Neural cell (in vitro differentiated cells): Measurements from ENCODE around the gene NISCH.

ENCODE experiments used
- MXI1 ChIP-seq: fragments of 450-650 bp; conservative IDR thresholded peaks from 2 replicates; pipeline ENCODE4 v1.6.1; 2014; ENCODE audit warnings: antibody characterized with exemption, mild to moderate bottlenecking; ENCODE audit not compliant: poor library complexity, severe bottlenecking
- REST ChIP-seq: IDR thresholded peaks from 2 replicates; pipeline ENCODE4 v1.6.1; 2012; ENCODE audit warnings: borderline replicate concordance

GRCh38 chr3:52440249-52440551, 15.2 kb upstream of the NISCH start:
- TF ChIP-seq REST = no peak
- no peak for TF ChIP-seq MXI1
